ENCODE results near the gene PSMB8. TPM values are rescaled to one million over a fixed set of nuclear protein-coding genes. Genes with fewer than 3 reads are reported as not detected.

Gene PSMB8
- total RNA-seq, 1 experiment from 2014 or later, result 13.8 TPM

DNA sequence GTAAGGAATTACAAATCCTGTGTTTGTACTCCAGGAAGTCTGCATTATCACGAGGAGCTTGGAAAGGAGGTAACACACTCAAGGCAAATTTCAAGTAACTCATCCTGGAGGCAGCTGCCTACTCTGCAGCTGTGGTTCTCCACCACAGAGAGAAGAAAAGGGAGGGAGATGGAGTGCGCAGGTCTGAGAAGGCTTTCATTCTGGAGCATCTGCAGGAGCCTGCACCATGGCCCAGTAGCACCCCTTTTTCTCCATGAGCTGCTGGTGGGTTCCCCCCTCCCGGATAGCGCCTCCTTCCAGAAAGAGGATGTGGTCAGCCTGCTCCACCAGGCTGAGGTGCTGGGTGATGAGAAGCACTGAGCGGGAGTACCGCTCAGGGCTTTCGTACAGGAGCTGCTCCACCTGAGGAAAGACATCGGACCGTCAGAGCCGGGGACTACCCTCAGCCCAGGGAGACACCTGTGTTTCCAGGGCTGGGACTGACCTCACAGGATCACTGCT lies 1.6 kb upstream of the PSMB8 start (continued):
- TF ChIP-seq, protein P1, sequence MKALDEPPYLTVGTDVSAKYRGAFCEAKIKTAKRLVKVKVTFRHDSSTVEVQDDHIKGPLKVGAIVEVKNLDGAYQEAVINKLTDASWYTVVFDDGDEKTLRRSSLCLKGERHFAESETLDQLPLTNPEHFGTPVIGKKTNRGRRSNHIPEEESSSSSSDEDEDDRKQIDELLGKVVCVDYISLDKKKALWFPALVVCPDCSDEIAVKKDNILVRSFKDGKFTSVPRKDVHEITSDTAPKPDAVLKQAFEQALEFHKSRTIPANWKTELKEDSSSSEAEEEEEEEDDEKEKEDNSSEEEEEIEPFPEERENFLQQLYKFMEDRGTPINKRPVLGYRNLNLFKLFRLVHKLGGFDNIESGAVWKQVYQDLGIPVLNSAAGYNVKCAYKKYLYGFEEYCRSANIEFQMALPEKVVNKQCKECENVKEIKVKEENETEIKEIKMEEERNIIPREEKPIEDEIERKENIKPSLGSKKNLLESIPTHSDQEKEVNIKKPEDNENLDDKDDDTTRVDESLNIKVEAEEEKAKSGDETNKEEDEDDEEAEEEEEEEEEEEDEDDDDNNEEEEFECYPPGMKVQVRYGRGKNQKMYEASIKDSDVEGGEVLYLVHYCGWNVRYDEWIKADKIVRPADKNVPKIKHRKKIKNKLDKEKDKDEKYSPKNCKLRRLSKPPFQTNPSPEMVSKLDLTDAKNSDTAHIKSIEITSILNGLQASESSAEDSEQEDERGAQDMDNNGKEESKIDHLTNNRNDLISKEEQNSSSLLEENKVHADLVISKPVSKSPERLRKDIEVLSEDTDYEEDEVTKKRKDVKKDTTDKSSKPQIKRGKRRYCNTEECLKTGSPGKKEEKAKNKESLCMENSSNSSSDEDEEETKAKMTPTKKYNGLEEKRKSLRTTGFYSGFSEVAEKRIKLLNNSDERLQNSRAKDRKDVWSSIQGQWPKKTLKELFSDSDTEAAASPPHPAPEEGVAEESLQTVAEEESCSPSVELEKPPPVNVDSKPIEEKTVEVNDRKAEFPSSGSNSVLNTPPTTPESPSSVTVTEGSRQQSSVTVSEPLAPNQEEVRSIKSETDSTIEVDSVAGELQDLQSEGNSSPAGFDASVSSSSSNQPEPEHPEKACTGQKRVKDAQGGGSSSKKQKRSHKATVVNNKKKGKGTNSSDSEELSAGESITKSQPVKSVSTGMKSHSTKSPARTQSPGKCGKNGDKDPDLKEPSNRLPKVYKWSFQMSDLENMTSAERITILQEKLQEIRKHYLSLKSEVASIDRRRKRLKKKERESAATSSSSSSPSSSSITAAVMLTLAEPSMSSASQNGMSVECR (CRISPR knock-in tag; IDR thresholded peaks at IDR 0.05; ENCODE audit: borderline replicate concordance), result no peak
- TF ChIP-seq FOXK1 (CRISPR knock-in tag; IDR thresholded peaks at IDR 0.05), result no peak
- TF ChIP-seq, protein P2, sequence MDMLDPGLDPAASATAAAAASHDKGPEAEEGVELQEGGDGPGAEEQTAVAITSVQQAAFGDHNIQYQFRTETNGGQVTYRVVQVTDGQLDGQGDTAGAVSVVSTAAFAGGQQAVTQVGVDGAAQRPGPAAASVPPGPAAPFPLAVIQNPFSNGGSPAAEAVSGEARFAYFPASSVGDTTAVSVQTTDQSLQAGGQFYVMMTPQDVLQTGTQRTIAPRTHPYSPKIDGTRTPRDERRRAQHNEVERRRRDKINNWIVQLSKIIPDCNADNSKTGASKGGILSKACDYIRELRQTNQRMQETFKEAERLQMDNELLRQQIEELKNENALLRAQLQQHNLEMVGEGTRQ (CRISPR knock-in tag; IDR thresholded peaks at IDR 0.05), result no peak

DNA sequence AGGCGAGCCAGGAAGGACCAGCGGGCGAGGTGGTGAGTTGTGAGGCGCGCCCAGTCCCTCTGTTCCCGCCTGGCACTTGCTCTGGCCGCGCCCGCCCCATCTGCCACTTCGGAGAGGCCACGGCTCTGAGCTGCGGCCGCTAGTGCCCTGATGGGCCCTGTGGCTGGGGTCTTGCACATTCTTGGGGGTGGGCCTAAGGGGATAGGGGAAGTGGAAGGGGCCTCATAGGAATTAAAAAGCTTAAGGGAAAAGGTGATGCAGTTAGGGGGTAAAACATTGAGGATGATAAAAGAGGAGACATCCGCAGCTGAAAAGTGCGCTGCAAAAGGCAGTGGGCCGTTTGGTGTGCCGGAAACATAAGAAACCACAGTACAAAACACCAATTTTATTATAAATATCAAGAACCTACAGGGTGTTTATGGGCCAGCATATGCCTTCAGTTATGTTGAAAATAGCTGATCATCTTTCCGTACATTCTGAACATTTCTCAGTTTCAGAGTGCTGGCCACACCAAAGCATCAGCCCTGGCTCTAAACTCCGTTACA lies 1.1 kb upstream of the PSMB8 start:
- peaks cover 92% of the 10 kb centered on the region for H3K27me3 Mint-ChIP-seq (ENCODE audit: low read depth)
- TF ChIP-seq ZNF416 (CRISPR knock-in tag; IDR thresholded peaks at IDR 0.05), result no peak
- TF ChIP-seq, protein P3, sequence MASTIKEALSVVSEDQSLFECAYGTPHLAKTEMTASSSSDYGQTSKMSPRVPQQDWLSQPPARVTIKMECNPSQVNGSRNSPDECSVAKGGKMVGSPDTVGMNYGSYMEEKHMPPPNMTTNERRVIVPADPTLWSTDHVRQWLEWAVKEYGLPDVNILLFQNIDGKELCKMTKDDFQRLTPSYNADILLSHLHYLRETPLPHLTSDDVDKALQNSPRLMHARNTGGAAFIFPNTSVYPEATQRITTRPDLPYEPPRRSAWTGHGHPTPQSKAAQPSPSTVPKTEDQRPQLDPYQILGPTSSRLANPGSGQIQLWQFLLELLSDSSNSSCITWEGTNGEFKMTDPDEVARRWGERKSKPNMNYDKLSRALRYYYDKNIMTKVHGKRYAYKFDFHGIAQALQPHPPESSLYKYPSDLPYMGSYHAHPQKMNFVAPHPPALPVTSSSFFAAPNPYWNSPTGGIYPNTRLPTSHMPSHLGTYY (CRISPR knock-in tag; IDR thresholded peaks at IDR 0.05), result no peak
- TF ChIP-seq, protein P4, sequence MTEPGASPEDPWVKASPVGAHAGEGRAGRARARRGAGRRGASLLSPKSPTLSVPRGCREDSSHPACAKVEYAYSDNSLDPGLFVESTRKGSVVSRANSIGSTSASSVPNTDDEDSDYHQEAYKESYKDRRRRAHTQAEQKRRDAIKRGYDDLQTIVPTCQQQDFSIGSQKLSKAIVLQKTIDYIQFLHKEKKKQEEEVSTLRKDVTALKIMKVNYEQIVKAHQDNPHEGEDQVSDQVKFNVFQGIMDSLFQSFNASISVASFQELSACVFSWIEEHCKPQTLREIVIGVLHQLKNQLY (CRISPR knock-in tag; IDR thresholded peaks at IDR 0.05), result no peak
- TF ChIP-seq, protein P5, sequence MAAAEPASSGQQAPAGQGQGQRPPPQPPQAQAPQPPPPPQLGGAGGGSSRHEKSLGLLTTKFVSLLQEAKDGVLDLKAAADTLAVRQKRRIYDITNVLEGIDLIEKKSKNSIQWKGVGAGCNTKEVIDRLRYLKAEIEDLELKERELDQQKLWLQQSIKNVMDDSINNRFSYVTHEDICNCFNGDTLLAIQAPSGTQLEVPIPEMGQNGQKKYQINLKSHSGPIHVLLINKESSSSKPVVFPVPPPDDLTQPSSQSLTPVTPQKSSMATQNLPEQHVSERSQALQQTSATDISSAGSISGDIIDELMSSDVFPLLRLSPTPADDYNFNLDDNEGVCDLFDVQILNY (CRISPR knock-in tag; IDR thresholded peaks at IDR 0.05), result peak; percentile 75; the same call in 1 of the 2 replicates
- TF ChIP-seq NFE2L1 (CRISPR knock-in tag; IDR thresholded peaks at IDR 0.05), result no peak
- no peak for TF ChIP-seq ZNF423 (CRISPR knock-in tag; IDR thresholded peaks at IDR 0.05)
- no peak for TF ChIP-seq HMGA2 (CRISPR knock-in tag; IDR thresholded peaks at IDR 0.05)
- TF ChIP-seq, protein P6, sequence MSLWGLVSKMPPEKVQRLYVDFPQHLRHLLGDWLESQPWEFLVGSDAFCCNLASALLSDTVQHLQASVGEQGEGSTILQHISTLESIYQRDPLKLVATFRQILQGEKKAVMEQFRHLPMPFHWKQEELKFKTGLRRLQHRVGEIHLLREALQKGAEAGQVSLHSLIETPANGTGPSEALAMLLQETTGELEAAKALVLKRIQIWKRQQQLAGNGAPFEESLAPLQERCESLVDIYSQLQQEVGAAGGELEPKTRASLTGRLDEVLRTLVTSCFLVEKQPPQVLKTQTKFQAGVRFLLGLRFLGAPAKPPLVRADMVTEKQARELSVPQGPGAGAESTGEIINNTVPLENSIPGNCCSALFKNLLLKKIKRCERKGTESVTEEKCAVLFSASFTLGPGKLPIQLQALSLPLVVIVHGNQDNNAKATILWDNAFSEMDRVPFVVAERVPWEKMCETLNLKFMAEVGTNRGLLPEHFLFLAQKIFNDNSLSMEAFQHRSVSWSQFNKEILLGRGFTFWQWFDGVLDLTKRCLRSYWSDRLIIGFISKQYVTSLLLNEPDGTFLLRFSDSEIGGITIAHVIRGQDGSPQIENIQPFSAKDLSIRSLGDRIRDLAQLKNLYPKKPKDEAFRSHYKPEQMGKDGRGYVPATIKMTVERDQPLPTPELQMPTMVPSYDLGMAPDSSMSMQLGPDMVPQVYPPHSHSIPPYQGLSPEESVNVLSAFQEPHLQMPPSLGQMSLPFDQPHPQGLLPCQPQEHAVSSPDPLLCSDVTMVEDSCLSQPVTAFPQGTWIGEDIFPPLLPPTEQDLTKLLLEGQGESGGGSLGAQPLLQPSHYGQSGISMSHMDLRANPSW (CRISPR knock-in tag; conservative IDR thresholded peaks at IDR 0.05; ENCODE audit: low read depth), result no peak
- peak; percentile 66; the same call in 1 of the 2 replicates for TF ChIP-seq ZNF232 (CRISPR knock-in tag; IDR thresholded peaks at IDR 0.05)
- TF ChIP-seq GTF2I (CRISPR knock-in tag; conservative IDR thresholded peaks at IDR 0.05), result no peak
- no peak for TF ChIP-seq MXD4 (CRISPR knock-in tag; IDR thresholded peaks at IDR 0.05; ENCODE audit: borderline replicate concordance)
- H3K9me3 Mint-ChIP-seq, result no peaks in the 10 kb centered on the region
- peaks cover 17% of the 10 kb centered on the region for H3K4me1 Mint-ChIP-seq
- DNase-seq (ENCODE audit: low spot score) (no peak), ATAC-seq (no peak)
- POLR2A ChIA-PET, result interaction anchor here (0.6 to 2.6 kb wide), 6 partner anchors 9 to 767 kb away, joined by 3 to 28 read pairs (median 6); partner anchors contain the start of genes HLA-DMB, PSMB9 and TAP1
- peaks cover 21% of the 10 kb centered on the region for H3K36me3 Mint-ChIP-seq
- peak overlapping the region; percentile 95 for H3K4me3 Mint-ChIP-seq
- H3K27ac Mint-ChIP-seq, result peak overlapping the region; percentile 78
- CTCF ChIA-PET, result interaction anchor here (0.7 to 2.8 kb wide), 9 partner anchors 9 to 140 kb away, joined by 3 to 53 read pairs (median 8); partner anchors contain the start of genes BRD2, PSMB9 and TAP1
